ENCODE results near the gene MYO6. TPM values are rescaled to one million over a fixed set of nuclear protein-coding genes. Genes with fewer than 3 reads are reported as not detected.

MYO6 gene
- total RNA-seq, 6 experiments from 2014 or later: 16.0 to 28.3 (median 18.3) TPM

DNA sequence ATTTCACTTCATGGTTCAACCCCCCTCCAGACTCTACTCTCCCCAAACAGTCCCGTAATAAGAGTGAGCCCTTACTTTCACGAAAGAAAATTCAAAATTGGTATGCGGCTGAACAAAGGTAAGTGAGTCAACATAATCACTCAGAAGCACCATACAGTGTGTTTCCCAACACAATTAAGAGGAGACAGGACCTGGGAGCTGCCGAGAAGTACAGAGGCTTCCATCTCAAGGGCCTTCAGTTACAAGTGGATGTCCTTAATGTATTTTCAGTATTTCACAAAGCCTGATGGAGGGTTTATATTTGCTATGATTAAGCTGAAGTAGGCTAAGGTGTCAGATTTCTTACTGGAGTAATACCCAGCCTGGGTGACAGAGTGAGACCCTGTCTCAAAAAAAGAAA lies 51.1 kb downstream of the MYO6 start:
- ATAC-seq (no peak), DNase-seq (no peak)
- Histone ChIP-seq H3K4me3 (no peak overlapping the region), H3K9me3 (no peaks in the 10 kb centered on the region), H3K36me3 (no peaks in the 10 kb centered on the region), H3K27me3 (no peaks in the 10 kb centered on the region), H3K27ac (no peak overlapping the region), H3K4me1 (no peaks in the 10 kb centered on the region)
- TF ChIP-seq CTCF (IDR thresholded peaks at IDR 0.05): no peak
- no peak for TF ChIP-seq POLR2A (IDR thresholded peaks at IDR 0.05)
- intact Hi-C loops (cut with DNase I): no loop called here
- 91% methylated on average over 4 of the region's 4 CpGs for whole genome bisulfite sequencing (ENCODE audit: insufficient coverage, low coverage, low lambda C conversion rate, missing lambda C conversion rate)

DNA sequence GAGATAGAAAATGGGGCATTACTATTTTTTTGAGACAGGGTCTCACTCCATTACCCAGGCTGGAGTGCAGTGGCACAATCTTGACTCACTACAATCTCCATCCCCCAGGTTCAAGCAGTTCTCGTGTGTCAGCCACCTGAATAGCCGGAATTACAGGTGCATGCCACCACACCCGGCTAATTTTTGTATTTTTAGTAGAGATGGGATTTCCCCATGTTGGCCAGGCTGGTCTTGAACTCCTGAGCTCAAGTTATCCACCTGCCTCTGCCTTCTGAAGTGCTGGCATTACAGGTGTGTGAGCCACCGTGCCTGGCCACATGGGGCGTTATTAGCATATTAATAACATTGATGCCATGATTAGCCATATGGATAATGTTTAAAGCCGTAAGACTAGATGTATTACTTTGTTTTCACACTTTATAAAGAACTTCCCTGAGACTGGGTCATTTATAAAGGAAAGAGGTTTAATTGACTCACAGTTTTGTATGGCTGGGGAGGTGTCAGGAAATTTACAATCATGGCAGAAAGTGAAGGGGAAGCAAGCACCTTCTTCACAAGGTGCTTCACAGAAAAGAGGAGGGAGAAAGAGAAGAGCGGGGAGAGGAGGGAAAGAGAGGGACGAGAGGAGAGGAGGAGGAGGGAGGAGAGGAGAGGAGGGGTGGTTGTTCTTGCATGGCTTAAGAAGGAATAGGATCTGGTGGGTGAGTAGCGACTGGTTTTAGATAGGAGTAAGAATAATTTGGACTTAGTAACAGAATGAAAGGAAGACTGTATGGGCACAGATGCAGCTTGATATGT lies 51.9 kb downstream of the MYO6 start:
- no peak for DNase-seq
- H3K27me3 ChIP-seq: no peaks in the 10 kb centered on the region
- H3K27ac ChIP-seq: no peak overlapping the region
- H3K9me3 ChIP-seq: no peaks in the 10 kb centered on the region
- WGBS (ENCODE audit: insufficient coverage, low coverage, low lambda C conversion rate, missing lambda C conversion rate): 95% methylated on average over 7 of the region's 9 CpGs
- H3K4me1 ChIP-seq: no peaks in the 10 kb centered on the region
- ATAC-seq: no peak
- no peak for TF ChIP-seq CTCF (IDR thresholded peaks at IDR 0.05)
- TF ChIP-seq POLR2A (IDR thresholded peaks at IDR 0.05): no peak
- H3K4me3 ChIP-seq: no peak overlapping the region
- intact Hi-C loops (cut with DNase I): no loop called here
- no peaks in the 10 kb centered on the region for H3K36me3 ChIP-seq

DNA sequence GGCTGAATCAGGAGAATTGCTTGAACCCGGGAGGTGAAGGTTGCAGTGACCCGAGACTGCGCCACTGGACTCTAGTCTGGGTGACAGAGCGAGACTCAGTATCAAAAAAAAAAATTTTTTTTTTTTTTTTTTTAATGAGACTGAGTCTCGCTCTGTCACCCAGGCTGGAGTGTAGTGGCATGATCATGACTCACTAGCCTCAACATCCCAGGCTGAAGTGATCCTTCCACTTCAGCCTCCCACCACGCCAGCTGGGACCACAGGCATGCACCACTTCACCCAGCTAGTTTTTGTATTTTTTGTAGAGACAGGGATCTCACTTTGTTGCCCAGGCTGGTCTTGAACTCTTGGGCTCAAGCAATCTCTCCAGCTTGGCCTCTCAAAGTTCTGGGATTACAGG lies 53.3 kb downstream of the MYO6 start:
- intact Hi-C loops (cut with DNase I): no loop called here
- Histone ChIP-seq H3K36me3 (no peaks in the 10 kb centered on the region), H3K27me3 (no peaks in the 10 kb centered on the region), H3K9me3 (no peaks in the 10 kb centered on the region), H3K4me1 (no peaks in the 10 kb centered on the region), H3K27ac (no peak overlapping the region), H3K4me3 (no peak overlapping the region)
- ATAC-seq: no peak
- DNase-seq: no peak
- TF ChIP-seq CTCF (IDR thresholded peaks at IDR 0.05) (no peak), POLR2A (IDR thresholded peaks at IDR 0.05) (no peak)
- WGBS (ENCODE audit: insufficient coverage, low coverage, low lambda C conversion rate, missing lambda C conversion rate): 81% methylated on average over 4 of the region's 6 CpGs

DNA sequence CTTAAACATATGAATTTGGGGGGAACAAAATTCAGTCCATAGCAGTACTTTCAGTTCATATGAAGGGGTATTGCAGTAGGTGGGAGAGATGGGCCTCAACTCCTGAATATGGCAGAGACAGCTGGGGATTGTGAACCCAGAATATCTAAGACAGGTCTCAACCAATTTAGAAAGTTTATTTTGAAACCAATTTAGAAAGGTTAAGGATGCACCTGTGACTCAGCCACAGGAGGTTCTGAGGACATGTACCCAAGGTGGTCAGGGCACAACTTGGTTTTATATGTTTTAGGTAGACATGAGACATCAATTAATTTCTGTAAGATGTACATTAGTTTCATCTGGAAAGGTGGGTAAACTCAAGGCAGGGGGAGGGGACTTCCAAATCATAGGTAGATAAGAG lies 59.5 kb downstream of the MYO6 start:
- TF ChIP-seq CTCF (IDR thresholded peaks at IDR 0.05) (no peak), POLR2A (IDR thresholded peaks at IDR 0.05) (no peak)
- no peak for DNase-seq
- H3K27me3 ChIP-seq: no peaks in the 10 kb centered on the region
- no peaks in the 10 kb centered on the region for H3K4me1 ChIP-seq
- no peak overlapping the region for H3K4me3 ChIP-seq
- ATAC-seq: no peak
- H3K36me3 ChIP-seq: no peaks in the 10 kb centered on the region
- no peaks in the 10 kb centered on the region for H3K9me3 ChIP-seq
- H3K27ac ChIP-seq: no peak overlapping the region
- intact Hi-C loops (cut with DNase I): no loop called here

All from right lobe of liver (tissue), 6 donors.